Measurements from ENCODE around the gene HOXC9. TPM values are rescaled to one million over a fixed set of nuclear protein-coding genes. Genes with fewer than 3 reads are reported as not detected.
A peak's percentile ranks its signal among the peaks of the same experiment; 100 is the strongest.

Gene HOXC9
- total RNA-seq, 6 donors from 2014 or later = 0.17 to 0.23 TPM; not detected in 4

DNA sequence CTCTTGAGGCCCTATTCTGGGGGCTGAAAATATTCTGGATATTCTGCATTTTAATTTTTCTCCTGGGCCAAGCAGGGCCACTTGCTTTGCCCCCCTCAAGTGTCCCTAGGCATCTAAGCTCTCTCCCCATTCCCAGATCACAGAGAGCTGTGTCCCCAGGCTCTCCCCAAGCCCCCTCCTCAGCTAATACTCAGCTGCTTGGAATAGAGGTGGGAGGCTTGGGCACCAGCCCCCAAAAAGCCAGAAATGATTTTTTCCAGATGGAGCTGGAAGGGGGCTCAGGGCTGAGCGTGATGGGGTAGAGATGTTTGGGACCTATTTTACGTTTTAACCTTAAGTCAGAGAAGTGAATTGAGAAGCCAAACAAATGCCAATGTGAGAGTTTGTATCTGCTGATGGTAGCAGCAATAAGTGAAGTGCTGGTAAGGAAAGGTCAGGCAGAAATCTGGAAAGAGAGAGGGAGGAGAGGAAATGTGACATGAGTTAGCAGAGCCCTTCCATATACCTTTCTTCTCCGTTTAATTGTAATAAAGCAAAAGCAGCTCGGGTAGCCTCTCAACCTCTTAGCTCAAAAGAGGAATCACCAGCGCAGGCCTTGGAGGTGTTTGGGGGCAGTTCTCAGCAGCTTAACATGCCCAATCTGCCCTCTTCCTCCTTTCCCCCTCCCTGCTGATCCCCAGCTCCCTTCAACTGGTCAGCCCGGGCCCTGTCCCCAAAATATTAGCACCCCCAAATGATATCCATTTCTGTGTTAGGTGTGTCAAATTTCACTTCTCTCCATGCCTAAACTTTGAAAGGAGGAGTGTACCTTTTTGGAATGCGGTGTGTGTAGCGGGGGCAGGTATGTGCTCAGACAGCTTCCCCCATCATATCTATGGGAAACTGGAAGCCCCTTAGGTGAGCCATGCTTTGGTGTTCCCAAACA lies 23.3 kb downstream of the HOXC9 start:
- TF ChIP-seq EP300 (IDR thresholded peaks at IDR 0.05) (no peak), POLR2A (IDR thresholded peaks at IDR 0.05) (no peak), POLR2AphosphoS5 (IDR thresholded peaks at IDR 0.05) (no peak)
- TF ChIP-seq, protein P1, sequence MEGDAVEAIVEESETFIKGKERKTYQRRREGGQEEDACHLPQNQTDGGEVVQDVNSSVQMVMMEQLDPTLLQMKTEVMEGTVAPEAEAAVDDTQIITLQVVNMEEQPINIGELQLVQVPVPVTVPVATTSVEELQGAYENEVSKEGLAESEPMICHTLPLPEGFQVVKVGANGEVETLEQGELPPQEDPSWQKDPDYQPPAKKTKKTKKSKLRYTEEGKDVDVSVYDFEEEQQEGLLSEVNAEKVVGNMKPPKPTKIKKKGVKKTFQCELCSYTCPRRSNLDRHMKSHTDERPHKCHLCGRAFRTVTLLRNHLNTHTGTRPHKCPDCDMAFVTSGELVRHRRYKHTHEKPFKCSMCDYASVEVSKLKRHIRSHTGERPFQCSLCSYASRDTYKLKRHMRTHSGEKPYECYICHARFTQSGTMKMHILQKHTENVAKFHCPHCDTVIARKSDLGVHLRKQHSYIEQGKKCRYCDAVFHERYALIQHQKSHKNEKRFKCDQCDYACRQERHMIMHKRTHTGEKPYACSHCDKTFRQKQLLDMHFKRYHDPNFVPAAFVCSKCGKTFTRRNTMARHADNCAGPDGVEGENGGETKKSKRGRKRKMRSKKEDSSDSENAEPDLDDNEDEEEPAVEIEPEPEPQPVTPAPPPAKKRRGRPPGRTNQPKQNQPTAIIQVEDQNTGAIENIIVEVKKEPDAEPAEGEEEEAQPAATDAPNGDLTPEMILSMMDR (IDR thresholded peaks at IDR 0.05) = no peak
- no peak overlapping the region for H3K27ac ChIP-seq
- no peak overlapping the region for H3K4me3 ChIP-seq
- no peaks in the 10 kb centered on the region for H3K9me3 ChIP-seq
- peaks cover 7 to 17% (median 13%) of the 10 kb centered on the region in 4 donors for H3K4me1 ChIP-seq
- 21 to 22% methylated on average over 8 of the region's 8 CpGs for WGBS, 2 donors
- no peaks in the 10 kb centered on the region for H3K36me3 ChIP-seq
- ATAC-seq (ENCODE audit: low FRiP score in 2 of 2) (no peak), DNase-seq (no peak)
- peaks cover 2 to 67% (median 28%) of the 10 kb centered on the region in 4 donors for H3K27me3 ChIP-seq

GRCh38 chr12:54024127-54024526 lies 24.2 kb downstream of the HOXC9 start:
- H3K4me3 ChIP-seq = no peak overlapping the region
- WGBS, 2 donors = 36 to 39% methylated on average over 14 to 15 of the region's 17 CpGs
- peaks cover 2 to 67% (median 29%) of the 10 kb centered on the region in 4 donors for H3K27me3 ChIP-seq
- no peaks in the 10 kb centered on the region for H3K9me3 ChIP-seq
- H3K36me3 ChIP-seq = no peaks in the 10 kb centered on the region
- DNase-seq (peak in 1 of 2 donors; percentile 22), ATAC-seq (ENCODE audit: low FRiP score in 2 of 2) (no peak)
- TF ChIP-seq POLR2A (IDR thresholded peaks at IDR 0.05) (no peak), POLR2AphosphoS5 (IDR thresholded peaks at IDR 0.05) (no peak), EP300 (IDR thresholded peaks at IDR 0.05) (no peak)
- TF ChIP-seq, protein P1 (IDR thresholded peaks at IDR 0.05) = no peak
- H3K4me1 ChIP-seq = peaks cover 0 to 8% (median 4%) of the 10 kb centered on the region in 4 donors
- no peak overlapping the region for H3K27ac ChIP-seq

GRCh38 chr12:54024581-54025305 lies 24.8 kb downstream of the HOXC9 start:
- Histone ChIP-seq H3K4me1 (peaks cover 0 to 7% (median 2%) of the 10 kb centered on the region in 4 donors), H3K36me3 (no peaks in the 10 kb centered on the region), H3K27me3 (peaks cover 2 to 67% (median 30%) of the 10 kb centered on the region in 4 donors), H3K9me3 (no peaks in the 10 kb centered on the region), H3K4me3 (no peak overlapping the region), H3K27ac (no peak overlapping the region)
- ATAC-seq (ENCODE audit: low FRiP score in 2 of 2) (no peak), DNase-seq (no peak)
- 29 to 30% methylated on average over 4 to 5 of the region's 5 CpGs for WGBS, 2 donors
- TF ChIP-seq POLR2AphosphoS5 (IDR thresholded peaks at IDR 0.05) = no peak
- TF ChIP-seq, protein P1 (IDR thresholded peaks at IDR 0.05) = no peak
- TF ChIP-seq POLR2A (IDR thresholded peaks at IDR 0.05) = no peak
- TF ChIP-seq EP300 (IDR thresholded peaks at IDR 0.05) = no peak

- Histone ChIP-seq H3K36me3 (no peaks in the 10 kb centered on the region), H3K9me3 (no peaks in the 10 kb centered on the region), H3K27me3 (peaks cover 2 to 69% (median 36%) of the 10 kb centered on the region in 4 donors), H3K27ac (no peak overlapping the region), H3K4me1 (peaks cover 0 to 9% (median 0%) of the 10 kb centered on the region in 4 donors), H3K4me3 (no peak overlapping the region)
- TF ChIP-seq EP300 (IDR thresholded peaks at IDR 0.05) (no peak), POLR2AphosphoS5 (IDR thresholded peaks at IDR 0.05) (no peak), POLR2A (IDR thresholded peaks at IDR 0.05) (no peak)
- TF ChIP-seq, protein P1 (IDR thresholded peaks at IDR 0.05) = no peak
- no peak for DNase-seq
- no peak for ATAC-seq (ENCODE audit: low FRiP score in 2 of 2)
- WGBS, 2 donors = 17 to 23% methylated on average over 7 of the region's 7 CpGs
Observed at GRCh38 chr12:54025499-54026405, 25.8 kb downstream of the HOXC9 start.

Measured in upper lobe of left lung (tissue), 6 donors.